Epithelial cell of esophagus (primary cell): ENCODE data around the gene B3GALT5.

Source experiments
- DNase-seq: peaks from one replicate; pipeline ENCODE4 v3.0.0; 2010; ENCODE audit warnings: low read depth
- H3K4me3 ChIP-seq: 2 replicates; pipeline ENCODE4 v1.5.1; 2011; ENCODE audit warnings: mild to moderate bottlenecking, low read length, control low read depth
- TF ChIP-seq, protein P1 (sequence below): IDR thresholded peaks from 2 replicates; pipeline ENCODE4 v1.5.1; 2011; ENCODE audit warnings: low read depth, mild to moderate bottlenecking, low read length, control low read depth, inconsistent platforms; ENCODE audit not compliant: insufficient read depth; ENCODE audit errors: missing control alignments

Gene B3GALT5

DNA sequence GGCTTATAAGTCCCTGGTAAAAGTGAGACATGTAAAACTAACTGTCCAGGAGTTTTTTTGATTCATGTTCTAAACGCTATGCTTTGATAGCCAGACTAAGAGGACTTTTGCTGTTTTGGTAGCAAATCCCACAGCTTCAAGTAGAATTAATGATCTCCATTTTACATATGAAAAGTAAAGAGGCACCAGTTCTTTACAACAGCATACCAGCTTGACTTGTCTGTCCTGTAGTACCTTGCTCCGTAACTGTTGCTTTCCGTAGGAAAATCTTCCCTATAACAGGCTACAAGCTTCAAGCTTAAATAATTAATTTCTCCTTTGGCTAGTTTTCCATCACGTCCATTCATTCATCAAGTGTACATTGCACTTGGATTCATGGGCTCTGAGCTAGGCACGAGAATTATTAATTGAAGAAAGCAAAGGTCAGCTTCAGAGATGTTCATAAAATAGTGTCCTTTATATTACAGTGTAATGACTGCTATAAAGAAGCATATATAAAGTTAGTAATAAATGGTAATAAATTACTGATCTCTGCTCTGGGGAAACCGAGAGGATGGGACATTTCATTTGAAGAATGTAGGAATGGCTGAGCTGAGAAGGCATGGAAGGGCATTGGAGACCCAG lies 29.2 kb downstream of the B3GALT5 start:
- H3K4me3 ChIP-seq, result no peak overlapping the region
- TF ChIP-seq, protein P1, sequence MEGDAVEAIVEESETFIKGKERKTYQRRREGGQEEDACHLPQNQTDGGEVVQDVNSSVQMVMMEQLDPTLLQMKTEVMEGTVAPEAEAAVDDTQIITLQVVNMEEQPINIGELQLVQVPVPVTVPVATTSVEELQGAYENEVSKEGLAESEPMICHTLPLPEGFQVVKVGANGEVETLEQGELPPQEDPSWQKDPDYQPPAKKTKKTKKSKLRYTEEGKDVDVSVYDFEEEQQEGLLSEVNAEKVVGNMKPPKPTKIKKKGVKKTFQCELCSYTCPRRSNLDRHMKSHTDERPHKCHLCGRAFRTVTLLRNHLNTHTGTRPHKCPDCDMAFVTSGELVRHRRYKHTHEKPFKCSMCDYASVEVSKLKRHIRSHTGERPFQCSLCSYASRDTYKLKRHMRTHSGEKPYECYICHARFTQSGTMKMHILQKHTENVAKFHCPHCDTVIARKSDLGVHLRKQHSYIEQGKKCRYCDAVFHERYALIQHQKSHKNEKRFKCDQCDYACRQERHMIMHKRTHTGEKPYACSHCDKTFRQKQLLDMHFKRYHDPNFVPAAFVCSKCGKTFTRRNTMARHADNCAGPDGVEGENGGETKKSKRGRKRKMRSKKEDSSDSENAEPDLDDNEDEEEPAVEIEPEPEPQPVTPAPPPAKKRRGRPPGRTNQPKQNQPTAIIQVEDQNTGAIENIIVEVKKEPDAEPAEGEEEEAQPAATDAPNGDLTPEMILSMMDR, result no peak
- no peak for DNase-seq

DNA sequence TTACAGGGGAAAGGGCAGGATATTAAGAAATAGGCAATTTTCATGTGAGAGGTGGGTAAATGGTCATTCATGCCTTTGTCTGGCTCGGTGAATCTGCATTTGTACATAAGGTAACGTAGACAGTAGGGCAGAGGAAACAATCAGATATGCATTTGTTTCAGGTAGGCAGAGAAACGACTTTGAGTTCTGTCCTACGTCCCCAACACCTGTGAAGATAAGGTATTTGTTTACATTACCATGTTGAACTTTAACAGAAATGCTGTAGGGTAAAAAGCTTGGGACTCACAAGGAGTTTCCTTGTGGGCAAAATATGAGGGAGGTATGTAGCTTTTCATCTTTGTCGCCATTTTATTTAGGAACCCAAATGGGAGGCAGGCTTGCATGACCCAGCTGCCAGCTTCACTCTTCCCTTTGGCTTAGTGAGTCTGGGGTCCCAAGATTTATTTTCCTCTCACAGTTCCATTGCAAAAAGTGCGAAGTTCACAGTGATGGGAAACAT lies 31.4 kb downstream of the B3GALT5 start:
- DNase-seq, result no peak
- no peak overlapping the region for H3K4me3 ChIP-seq
- TF ChIP-seq, protein P1, result no peak

DNA sequence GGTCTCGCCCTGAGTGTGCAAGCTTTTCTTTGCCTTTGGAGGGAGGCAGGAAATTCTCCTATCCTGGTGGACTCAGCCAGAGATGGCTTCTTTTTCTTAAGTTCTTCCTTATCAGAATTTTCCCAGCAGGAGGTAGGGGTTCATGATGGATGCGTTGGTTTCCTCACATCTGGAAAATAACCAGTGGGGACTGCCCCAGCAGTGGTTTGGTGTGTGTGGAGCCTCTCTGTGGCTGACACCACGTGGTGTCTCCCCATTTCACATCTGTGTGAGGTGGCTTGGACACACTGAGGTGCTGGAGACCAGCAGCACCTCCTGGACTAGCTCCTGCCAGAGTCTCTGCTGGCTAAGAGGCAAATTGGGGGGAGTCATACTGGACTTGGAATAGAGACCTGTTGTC lies 32.6 kb downstream of the B3GALT5 start:
- TF ChIP-seq, protein P1, result no peak
- no peak for DNase-seq
- H3K4me3 ChIP-seq, result no peak overlapping the region

DNA sequence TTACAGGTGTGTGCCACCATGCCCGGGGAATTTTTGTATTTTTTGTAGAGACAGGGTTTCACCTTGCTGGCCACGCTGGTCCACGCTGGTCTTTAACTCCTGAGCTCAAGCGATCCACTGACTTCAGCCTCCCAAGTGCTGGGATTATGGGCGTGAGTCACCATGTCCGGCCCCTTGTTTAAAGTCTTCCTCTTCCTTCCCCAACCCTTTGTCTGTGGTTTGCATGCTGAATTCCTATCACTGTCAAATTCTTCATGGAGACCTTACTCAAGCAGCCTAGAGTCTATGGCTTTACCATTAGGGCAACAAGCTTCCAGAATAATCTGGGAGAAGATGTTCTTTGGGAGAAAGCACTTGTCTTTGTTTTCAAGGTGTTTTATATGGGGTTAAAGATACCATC lies 34.7 kb downstream of the B3GALT5 start:
- peak; percentile 14 for DNase-seq
- TF ChIP-seq, protein P1, result no peak
- H3K4me3 ChIP-seq, result no peak overlapping the region

DNA sequence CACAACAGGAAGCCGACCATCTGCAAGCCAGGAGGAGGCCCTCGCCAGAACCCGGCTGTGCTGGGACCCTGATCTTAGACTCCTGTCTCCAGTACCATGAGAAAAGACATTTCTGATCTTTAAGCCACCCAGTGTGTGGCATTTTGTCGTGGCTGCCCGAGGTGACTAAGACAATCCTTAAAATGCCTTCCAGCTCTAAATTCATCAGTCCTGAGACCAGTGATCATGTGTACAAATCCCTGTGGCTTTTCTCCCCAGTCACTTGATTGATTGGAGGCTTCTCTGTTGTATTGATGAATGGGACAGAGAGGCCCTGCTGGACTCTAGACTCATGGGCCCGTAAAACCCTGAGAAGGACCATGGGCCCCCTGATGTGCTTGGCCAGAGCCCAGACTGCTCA lies 36.1 kb downstream of the B3GALT5 start:
- TF ChIP-seq, protein P1, result no peak
- DNase-seq, result no peak
- no peak overlapping the region for H3K4me3 ChIP-seq

DNA sequence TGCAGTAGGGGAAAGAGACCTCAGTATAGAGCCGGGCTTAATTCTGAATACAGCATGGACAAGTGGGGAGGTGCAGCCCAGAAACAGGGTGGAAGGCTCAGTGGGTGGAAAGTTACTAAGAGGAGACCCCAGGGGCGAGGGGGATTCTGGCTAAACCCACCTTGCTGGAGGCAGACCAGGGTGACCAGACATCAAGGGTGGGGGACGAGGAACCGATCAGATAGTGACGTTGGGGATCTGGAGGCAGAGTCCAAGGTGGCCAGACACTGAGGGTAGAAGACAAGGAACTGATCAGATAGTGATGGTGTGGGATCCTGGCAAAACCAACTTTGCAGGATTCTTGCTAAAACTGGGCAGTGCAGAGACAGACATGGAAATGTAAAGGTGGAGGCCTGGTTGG lies 36.8 kb downstream of the B3GALT5 start:
- TF ChIP-seq, protein P1, result no peak
- no peak for DNase-seq
- no peak overlapping the region for H3K4me3 ChIP-seq

DNA sequence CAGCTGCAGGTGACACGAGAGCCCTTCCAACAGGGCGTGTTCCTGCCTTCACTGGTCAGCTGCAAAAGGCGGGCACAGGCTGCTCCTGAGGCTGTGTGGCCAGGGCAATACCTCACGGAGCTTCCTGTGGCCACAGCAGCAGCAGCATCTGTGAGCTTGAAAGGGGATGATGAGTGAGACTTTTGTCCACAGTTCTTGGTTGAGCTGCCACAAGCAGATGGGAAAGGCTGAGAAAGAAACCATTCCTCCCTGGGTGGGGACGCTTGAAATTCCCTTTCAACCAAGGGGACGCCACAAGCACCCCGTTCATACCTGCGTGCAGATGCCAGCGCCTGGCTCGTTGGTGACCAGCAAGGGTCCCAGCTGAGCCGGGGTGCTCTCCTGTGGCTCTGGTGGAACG lies 37.6 kb downstream of the B3GALT5 start:
- DNase-seq, result no peak
- TF ChIP-seq, protein P1, result no peak
- H3K4me3 ChIP-seq, result no peak overlapping the region
